ENCODE measurements around the gene RBM20. TPM values are rescaled to one million over a fixed set of nuclear protein-coding genes. Genes with fewer than 3 reads are reported as not detected.

Gene RBM20
- total and polyA plus RNA-seq, 8 donors = under 0.01 to 6.2 (median 0.59) TPM; not detected in 2

GRCh38 chr10:110632591-110633215, 11.4 kb upstream of the RBM20 start:
- DNase-seq = no peak
- 88 to 100% (median 97%) methylated on average over 1 of the region's 1 CpG for WGBS, 5 donors
- peaks cover 0 to 17% (median 10%) of the 10 kb centered on the region in 4 donors for H3K4me1 ChIP-seq
- H3K4me3 ChIP-seq = no peak overlapping the region
- H3K9me3 ChIP-seq = no peaks in the 10 kb centered on the region
- no peak overlapping the region for H3K27ac ChIP-seq
- TF ChIP-seq POLR2A (IDR thresholded peaks at IDR 0.05) (no peak), POLR2AphosphoS5 (IDR thresholded peaks at IDR 0.05) (no peak), CTCF (IDR thresholded peaks at IDR 0.05) (no peak), EP300 (IDR thresholded peaks at IDR 0.05) (no peak)
- peaks cover 0 to 6% (median 0%) of the 10 kb centered on the region in 3 donors for H3K27me3 ChIP-seq
- intact Hi-C loops (cut with DNase I; ENCODE audit: low total_unique reads) = no loop called here
- no peaks in the 10 kb centered on the region for H3K36me3 ChIP-seq

DNA sequence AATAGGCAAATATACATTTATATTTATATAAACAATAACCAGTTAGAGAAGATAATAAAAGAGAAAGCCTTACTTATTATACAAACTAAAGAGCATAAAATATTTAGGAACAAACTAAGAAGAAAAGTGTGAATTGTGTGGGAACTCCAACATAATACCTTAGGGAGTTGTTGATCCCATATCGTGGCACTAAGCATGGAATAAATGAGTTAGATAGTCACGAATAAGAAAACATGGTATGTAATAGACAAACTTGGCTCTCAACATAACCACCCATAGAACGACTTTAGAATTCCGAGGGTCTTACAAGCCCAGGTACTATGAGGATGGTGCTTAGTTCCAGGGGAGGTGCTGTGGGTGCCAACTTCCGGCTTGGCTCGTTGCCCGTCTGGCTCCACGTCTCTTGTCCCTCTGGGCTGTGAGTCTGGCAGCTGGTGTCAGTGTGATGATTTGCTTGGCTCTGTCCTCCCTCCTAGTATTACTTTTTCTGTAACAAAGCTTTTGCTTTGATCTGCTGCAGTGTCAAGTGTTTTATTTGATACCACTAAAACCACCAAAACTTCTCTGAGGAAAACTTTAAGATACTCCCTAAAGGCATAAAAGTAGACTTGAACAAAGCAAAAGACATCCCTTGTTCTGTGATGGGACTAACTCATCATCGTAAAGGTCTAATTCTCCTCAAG, 9.5 kb upstream of the RBM20 start:
- 61 to 68% (median 63%) methylated on average over 9 of the region's 9 CpGs for WGBS, 5 donors

DNA sequence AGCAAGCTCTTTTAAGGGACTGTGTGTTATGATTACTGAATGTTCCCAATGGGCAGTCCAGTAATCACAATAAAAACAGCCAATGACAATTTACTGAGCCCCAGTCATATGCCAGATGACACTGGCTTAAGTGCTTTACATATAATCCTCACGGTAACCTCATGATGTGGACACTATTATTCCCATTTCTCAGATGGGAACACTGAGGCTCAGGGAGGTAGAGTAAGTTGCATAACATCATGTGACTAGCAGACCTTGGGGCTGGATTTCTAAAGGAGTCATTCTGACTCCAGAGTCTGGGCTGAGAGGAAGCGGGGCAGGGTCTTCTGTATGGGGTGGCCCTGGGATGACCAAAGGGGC, 7.6 kb upstream of the RBM20 start:
- Histone ChIP-seq H3K9me3 (no peaks in the 10 kb centered on the region), H3K4me3 (no peak overlapping the region), H3K27me3 (peaks cover 0 to 24% (median 3%) of the 10 kb centered on the region in 3 donors), H3K36me3 (no peaks in the 10 kb centered on the region), H3K4me1 (peaks cover 0 to 9% (median 0%) of the 10 kb centered on the region in 4 donors), H3K27ac (peak overlapping the region in 1 of 5 donors; percentile 66)
- intact Hi-C loops (cut with DNase I; ENCODE audit: low total_unique reads) = no loop called here
- DNase-seq = no peak
- TF ChIP-seq CTCF (IDR thresholded peaks at IDR 0.05) = no peak
- TF ChIP-seq POLR2AphosphoS5 (IDR thresholded peaks at IDR 0.05) = no peak
- no peak for TF ChIP-seq POLR2A (IDR thresholded peaks at IDR 0.05)
- TF ChIP-seq EP300 (IDR thresholded peaks at IDR 0.05) = no peak
- 93 to 100% (median 95%) methylated on average over 2 of the region's 2 CpGs for WGBS, 5 donors

More for the DNA sequence above, 9.5 kb upstream of the RBM20 start:
- H3K27me3 ChIP-seq = peaks cover 0 to 6% (median 0%) of the 10 kb centered on the region in 3 donors
- TF ChIP-seq POLR2A (IDR thresholded peaks at IDR 0.05) (no peak), EP300 (IDR thresholded peaks at IDR 0.05) (no peak), POLR2AphosphoS5 (IDR thresholded peaks at IDR 0.05) (no peak), CTCF (IDR thresholded peaks at IDR 0.05) (no peak)
- no peaks in the 10 kb centered on the region for H3K36me3 ChIP-seq
- no peak overlapping the region for H3K4me3 ChIP-seq
- intact Hi-C loops (cut with DNase I; ENCODE audit: low total_unique reads) = no loop called here
- DNase-seq = no peak
- H3K4me1 ChIP-seq = peaks cover 0 to 16% (median 5%) of the 10 kb centered on the region in 4 donors
- H3K9me3 ChIP-seq = no peaks in the 10 kb centered on the region
- H3K27ac ChIP-seq = no peak overlapping the region

DNA sequence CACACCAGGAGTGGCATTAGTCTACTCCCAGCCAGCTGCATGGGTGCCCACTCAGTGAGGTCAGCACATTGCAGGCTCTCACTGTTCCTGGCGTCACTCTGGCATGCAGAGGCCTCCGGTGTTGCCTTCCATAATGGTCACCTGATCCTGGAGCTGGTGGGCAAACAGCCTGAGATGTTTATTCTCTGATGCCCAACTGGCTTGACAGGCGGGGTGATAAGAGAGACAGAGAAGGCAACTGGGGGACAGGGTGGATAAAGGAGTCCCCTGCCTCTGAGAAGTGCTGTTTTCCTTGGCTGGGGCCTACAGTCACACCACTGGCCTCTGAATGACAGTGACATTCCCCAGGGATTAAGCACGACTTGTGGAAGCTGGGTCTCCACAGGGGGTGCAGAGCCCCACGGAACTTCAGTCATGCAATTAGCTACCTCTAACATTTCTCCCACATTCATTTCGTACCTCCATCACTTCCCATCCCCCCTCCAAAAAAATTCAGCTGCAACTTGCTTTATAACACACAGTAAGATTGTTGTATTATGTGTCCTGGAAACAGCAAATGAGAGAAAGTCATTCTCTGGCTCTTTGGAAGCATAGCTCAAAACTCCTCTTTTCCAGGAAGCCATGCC, 7.1 kb upstream of the RBM20 start:
- H3K4me1 ChIP-seq = peaks cover 0 to 9% (median 0%) of the 10 kb centered on the region in 4 donors
- 48 to 64% (median 55%) methylated on average over 5 to 6 of the region's 6 CpGs for WGBS, 5 donors
- H3K27ac ChIP-seq = peak overlapping the region in 1 of 5 donors; percentile 66
- TF ChIP-seq EP300 (IDR thresholded peaks at IDR 0.05) (no peak), CTCF (IDR thresholded peaks at IDR 0.05) (no peak), POLR2AphosphoS5 (IDR thresholded peaks at IDR 0.05) (no peak), POLR2A (IDR thresholded peaks at IDR 0.05) (no peak)
- DNase-seq = no peak
- H3K9me3 ChIP-seq = no peaks in the 10 kb centered on the region
- H3K4me3 ChIP-seq = no peak overlapping the region
- intact Hi-C loops (cut with DNase I; ENCODE audit: low total_unique reads) = no loop called here
- H3K27me3 ChIP-seq = peaks cover 0 to 29% (median 3%) of the 10 kb centered on the region in 3 donors
- no peaks in the 10 kb centered on the region for H3K36me3 ChIP-seq

All from stomach (tissue), 9 donors.